Measurements from ENCODE around the gene SIAH2.

Gene SIAH2

DNA sequence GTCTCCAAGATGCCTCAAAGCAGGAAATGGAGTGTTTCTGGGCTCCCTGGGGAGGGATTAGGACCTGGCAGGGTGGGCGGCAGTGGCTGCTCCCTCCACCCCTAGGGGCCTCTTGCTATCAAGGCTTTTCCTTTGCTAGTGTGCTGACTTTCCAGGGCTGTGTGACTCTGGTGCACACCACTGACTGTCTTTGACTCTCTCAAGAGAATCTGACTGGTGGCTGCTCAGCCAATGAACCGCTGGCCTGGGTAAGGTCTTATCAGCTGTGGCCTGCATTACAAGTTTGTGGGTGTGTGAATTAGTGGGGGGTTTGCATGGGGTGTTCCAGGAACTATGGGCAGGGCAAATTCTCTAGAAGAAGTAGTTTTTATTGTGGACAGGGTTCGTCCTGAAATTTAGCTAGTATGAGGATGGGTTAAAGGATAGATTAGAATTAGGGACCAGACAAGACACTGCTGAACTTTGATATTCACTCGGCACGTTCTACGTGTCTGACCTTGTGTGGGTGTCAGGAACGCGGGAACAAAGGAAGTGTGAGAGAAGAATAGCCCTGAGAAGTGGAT is 29.5 kb downstream of the SIAH2 start:
- peak in 1 of 2 experiments; percentile 16 for DNase-seq

DNA sequence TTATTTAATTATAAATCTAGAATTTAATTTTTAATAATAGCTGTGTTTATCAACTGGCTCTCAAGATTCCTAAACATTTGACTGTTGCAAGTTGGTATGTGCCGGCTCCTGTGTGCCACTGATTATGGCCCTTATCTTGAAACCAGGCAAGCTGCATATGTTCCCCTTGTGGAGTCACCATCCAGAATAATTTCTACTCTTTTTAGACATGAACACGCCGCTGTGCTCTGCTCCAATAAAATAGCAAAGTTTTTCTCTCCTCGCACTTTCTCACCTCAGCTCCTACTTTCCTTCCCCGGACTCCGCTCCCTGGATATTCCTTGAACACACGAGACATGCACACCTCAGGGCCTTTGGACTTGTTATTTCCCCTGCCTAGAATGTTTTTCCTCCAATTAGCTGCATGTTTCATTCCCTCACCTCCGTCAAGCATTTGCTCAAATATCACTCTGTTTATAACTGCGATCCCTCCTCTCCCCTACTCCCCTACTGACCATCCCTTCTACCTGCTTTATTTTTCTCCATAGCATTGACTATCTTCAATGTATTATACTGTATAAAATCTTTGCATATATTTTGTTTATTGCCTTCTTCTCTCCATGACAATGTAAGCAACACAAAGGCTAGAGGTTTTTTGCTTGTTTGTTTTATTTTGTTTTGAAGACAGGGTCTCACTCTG is 33.1 kb downstream of the SIAH2 start:
- no peak for DNase-seq

DNA sequence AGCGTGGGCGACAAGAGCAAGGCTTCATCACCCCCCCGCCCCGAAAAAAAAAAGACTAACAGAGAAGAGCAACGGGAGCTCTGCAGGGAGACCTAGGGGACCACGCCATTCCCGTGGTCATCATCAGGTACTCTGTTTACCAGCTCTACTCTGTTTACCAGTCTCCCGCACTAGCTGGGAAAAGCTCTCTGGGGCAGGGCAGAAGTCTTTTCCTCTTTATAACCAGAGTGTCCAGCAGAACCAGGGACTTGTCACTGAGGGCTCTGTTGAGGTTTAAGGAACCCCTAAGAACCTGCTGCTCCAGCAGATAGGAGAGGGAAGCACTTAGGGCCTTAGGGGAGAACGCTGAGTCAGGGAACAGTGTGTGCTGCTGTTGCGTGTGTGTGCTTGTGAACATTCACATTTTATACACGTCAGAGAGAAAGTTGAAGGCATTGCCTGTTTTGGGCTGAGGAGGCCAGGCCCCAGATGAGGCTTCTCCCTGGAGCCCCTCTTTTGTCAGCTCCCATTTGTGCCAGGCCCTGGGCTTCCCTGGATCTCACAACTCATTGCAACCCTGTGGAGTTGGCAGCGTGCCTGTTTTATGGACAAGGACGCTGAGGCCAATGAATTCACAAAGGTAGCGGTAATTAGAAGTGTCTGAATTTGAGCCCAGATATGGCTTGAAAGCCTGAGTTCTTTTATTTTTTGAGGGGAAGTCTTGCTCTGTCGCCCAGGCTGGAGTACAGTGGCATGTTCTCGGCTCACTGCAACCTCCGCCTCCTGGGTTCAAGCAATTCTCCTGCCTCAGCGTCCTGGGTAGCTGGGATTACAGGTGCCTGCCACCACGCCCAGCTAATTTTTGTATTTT is 35.1 kb downstream of the SIAH2 start:
- no peak for DNase-seq

DNA sequence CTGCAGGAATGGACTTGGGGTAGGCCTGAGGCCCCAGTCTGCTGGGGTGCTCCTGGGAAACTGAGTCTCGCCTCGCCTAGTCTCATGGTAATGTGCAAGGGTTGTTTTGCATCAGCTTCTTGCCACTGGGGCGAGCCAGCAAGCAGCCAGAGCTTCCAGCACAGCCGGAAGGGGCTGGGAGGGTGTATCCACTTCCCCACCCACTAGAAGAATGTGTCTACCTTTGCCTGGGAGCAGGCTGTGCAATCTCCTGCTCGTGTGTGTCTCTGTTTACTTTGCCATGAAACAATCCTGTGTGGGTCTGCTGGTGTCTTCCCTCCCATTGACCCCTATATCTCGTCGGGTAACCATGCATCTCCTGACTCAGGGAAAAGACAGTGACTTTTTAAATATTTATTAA is 37.4 kb downstream of the SIAH2 start:
- no peak for DNase-seq

DNA sequence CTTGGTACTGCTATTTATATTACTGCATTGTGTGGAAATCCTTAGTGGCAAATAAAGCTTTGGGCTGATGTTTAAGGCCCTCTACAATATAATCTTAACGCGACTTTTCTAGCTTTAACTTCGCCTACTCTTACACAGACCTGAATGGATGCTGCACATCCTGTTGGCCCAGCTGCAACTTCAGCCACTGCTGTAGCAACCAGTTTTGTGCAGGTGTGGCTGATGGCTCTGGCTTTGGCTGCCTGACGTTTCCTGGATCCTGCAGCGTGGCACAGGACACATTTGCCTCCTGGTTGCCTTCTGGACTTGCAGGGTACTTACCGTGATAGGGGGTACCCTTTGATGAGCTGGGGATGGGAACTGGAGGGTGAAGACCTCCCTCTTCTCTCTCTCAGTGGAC is 39.0 kb downstream of the SIAH2 start:
- DNase-seq: peak in 1 of 2 experiments; percentile 14

DNA sequence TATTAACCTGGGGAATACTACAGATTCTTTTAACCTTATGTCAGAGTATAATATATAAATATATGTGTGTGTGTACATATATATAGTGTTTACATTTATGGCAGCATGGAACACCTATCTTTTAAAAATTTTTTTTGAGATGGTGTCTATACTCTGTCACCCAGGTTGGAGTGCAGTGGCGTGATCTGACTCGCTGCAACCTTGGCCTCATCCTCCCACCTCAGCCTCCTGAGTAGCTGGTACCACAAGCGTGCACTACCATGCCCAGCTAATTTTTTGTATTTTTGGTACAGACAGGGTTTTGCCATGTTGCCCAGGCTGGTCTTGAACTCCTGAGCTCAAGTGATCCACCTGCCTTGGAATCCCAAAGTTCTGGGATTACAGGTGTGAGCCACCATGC is 40.7 kb downstream of the SIAH2 start:
- DNase-seq: peak in 1 of 2 experiments; percentile 31

DNA sequence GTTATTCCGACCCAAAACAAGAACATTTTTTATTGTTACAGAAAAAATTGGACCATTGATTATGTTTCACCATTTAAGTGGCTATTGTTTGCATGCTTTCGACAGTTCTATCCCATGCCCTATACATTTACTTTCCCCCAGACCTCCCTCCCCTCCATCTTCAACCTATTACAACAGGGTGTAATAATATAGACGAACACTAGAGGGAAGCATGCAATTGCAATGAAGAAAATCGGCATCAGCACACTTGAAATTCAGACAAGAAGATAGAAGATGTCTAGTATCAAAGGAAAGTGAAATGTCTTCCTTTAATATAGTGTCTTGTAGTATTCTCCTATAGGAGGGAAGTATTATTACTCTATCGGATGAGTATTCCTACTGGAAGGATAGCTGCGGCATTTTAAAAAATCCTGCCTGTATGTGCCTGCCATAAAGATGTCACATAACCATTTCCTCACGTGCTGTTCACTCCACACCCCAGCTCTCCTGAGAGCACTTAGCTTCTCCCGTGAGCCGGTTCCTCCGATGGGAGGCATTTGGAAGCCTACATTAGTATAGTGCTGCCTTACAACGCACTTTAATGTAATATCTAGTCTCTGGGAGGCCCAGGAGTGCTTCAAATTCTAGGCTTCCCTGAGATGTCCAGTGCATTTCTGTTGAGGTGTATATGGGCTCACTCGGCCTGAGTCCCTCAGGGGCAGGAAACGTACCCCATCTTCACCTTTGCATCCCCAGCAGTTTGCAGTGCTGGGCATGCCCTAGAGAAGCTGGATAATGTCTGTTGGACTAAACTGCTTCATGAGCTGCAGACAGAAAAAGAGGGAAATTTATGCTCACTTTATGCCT is 41.5 kb downstream of the SIAH2 start:
- DNase-seq: peak in 1 of 2 experiments; percentile 30

DNA sequence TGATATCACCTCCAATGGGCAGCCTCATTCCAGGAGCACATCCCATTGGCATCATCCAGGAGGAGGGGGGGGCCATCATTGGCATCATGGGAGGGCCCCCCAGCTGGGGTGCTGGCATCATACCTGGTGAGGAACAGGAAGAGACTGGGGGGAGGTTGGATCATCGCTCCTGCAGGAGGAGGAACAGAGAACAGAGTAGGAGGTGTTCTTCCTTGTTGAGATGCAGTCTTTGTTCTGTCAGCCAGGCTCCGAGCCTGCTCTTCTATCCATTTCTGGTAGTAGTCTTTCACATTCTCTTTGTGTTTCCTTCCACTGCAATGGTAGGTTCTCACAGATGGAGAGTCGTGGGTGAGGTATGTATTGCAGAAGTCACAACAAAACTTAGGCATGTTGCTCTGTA is 42.5 kb downstream of the SIAH2 start:
- DNase-seq: no peak

DNA sequence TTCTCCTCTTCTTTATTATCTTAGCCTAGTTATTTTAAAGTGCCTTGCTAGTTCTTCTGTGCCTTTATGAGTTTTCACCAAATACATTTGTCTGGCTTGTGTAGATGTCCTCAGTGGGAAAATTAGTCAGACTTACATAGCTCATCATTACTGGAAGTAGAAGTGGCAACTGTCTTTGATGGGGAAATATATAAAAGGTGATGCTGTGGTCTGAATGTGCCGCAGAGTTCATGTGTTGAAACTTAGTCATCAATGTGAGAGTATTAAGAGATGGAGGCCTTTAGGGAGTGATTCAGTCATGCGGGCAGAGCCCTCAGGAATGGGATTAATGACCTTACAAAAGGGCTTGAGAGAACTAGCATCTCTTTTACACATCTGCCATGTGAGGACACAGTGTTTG is 52.9 kb downstream of the SIAH2 start:
- no peak for DNase-seq

DNA sequence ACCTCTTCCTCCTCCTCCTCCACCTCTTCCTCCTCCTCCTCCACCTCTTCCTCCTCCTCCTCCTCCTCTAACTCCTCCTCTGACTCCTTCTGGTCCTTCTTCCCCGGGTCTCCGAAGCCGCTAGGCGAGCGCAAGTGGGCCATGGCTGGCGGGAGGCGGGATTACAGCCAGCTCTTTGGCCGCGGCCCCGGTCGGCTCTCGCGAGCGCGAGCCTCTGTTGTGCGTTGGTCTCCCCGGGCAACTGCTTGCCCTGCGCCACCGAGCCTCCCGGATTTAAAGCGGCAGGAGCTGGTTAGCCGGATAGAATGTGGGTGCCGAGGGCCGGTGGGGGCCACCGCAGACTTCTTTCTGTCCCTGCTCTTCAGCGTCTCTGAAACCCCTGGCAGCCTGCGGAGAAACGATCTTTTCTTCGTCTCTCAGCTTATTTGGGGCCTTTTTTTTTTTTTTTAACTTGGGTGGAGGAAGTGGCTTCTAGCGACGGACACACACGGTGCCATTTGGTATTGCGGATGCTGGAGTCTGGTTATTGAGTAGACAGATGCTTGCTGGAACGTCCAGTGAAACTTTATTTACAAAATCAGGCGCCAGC is 59.1 kb downstream of the SIAH2 start, which contains the start of gene ERICH6:
Gene ERICH6, minus strand, starts transcription at position 165 of the 589 bp plus-strand sequence. Its CDS starts 22 bp downstream, at position 143.
- peak; percentile 90 to 92 for DNase-seq

DNA sequence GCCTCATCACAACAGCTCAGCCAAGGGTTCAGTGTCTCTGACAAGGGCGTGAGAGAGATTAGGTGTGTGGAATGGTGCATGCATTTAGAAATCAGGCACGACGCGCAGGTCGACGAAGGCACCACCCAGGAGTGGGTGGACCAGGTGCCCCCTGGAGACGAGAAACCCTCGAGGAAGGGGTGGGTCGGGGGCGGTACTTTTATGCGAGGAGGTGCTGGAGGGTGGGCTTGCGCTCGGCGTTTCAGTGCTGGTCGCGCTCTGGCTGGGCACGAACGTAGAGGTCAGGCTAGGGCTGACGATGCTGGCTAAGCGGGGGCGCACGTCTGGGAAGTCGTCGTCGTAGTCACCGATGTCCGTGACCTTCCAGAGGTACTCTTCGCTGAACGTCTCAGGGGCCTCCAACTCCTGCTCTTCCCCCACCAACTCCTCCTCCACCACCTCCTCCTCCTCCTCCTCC is 59.6 kb downstream of the SIAH2 start:
- DNase-seq: peak in 1 of 2 experiments; percentile 45

DNA sequence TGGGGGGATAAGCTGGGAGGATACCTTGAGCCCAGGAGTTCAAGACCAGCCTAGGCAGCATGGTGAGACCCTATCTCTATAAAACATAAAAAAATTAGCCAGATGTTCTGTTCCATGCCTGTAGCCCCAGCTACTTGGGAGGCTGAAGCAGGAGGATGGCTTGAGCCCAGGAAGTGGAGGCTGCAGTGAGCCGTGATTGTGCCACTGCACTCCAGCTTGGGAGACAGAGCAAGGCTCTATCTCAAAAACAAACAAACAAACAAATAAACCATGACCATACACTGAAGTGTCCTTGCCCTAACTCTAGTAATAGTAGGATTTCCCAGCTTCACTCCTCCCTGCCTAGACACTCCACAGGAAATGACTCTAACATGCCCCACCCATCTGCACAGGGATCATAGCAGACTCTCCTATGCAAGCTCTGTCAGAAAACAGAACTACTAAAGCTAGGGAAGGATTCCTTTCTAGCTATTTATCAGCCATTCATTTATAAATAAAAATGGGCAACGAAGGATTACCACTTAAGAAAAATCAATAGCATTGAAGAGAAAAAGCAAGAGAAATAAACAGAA is 63.8 kb downstream of the SIAH2 start:
- DNase-seq: no peak

DNA sequence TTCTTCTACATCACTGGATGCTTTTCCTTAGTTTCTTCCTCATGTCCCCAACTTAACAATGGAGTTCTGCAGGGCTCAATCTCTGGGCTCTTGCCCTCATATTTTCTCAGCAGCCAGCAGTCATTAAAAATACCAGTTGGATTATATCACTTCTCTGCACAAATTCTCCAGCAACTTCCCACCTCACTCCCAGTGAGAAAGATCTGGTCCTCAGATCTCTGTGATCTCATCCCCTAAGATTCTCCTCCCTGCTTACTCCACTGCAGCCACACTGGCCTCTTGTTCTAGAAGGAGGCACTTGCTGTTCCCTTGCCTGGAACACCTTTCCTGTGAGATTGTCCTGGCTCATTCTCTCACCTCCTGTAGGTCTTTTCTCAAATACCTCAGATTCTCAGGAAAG is 65.3 kb downstream of the SIAH2 start:
- no peak for DNase-seq

DNA sequence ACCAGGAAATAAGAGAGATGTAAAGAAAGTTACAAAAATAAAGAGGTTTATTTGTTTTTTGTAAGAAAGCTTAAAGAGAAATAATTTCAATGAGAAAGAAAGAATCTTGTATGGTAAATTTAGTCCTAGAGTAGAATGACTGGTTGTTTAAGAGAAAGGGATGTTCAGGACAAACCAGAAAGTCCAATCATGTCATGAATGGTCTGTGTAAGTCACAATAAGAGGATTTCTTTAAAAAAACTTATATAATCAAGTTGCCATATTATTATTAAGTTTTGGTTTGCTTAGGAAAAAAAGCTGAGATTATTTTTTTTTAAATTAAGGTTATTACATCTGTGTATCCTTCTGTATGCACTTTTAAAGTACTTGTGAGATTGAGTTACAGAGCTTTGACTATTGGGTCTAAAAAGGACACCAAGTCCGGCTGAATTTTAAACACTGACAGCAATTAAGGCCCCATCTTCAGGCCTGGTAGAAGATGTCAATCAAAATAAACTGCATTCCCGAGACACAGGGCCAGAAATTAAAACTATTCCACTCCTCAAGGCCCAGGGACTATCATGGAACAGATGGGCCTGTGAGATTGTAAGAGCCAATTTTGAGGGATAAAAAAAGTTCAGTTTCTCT is 71.4 kb downstream of the SIAH2 start:
- DNase-seq: no peak
